ENCODE measurements around the gene KISS1R. TPM values are rescaled to one million over a fixed set of nuclear protein-coding genes. Genes with fewer than 3 reads are reported as not detected.
"Not testable (repeated sequence)": the region's sequence is repeated elsewhere in the genome, so short reads cannot be mapped to it uniquely, and the experiment has no call there.

KISS1R gene
- 1.1 and 2.2 TPM in 2 replicates for total RNA-seq

GRCh38 chr19:917323-918151, at the start of gene KISS1R:
KISS1R (plus strand) TSS chr19:917333; CDS start chr19:917503, 170 bp downstream.
- intact Hi-C loops (cut with micrococcal nuclease) = no loop called here

DNA sequence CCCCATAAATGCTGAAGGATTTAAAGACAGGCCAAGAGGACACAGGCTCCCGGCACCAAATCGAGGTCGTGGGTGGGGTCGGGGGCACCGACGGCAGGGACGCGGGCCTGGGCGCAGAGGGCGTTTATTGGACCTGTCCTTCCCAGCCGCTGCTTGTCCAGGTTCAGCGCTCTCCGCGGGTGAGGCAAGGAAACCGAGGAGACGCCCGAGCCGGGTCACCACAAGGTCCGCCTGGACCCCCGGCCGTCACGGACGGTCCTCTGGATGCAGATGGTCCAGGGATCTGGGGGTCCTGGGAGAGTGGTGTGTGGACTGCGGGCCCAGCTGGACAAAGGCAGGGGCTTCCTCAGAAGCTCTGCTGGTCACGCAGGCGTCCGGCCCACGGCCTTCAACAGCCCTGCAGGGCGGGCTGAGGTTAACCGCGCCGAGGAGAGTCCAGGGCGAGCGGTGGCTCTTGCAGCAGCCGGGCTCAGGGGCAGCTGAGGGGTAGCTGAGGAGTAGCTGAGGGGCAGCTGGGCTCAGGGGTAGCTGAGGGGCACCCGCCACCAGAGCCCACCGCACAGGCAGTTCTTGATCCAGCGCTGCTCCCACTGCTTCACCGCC, 49.2 kb upstream of the KISS1R start:
- intact Hi-C loops (cut with micrococcal nuclease) = no loop called here

DNA sequence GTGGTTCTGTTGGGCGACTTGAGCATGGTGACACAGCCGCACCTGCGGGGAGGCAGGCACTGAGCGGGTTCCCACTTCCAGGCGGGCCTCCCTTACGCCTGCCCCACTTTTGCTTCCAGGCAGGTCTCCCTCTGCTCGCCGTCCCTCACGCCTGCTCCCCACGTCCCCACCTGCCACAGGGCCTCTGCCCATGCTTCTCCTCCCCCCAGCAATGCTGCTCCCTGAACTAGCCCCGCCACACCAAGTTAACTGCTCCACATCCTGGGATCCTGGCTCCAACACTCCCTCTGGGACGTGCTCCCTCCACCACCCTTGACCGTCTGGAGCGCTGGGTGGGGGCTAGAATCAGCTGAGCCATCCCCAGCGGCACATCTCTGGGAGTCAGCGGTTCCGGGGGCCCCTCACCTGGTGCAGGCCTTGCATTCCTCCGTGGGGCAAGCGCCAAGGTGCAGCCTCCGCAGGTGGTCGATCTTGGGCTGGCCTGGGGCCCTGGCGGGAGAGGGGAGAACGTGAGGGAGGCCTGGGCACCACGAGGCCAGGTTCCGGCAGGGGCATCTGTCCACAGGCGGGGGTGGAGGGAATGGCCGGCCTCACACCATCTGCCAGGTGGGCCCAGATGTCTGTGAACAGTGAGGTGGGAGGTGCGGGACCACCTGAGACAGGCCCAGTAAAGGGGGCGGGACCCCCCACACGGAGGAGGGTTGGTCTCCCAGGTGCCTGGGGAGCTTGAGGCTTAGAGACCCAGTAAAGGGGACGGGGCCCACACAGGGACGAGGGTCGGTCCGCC, 48.5 kb upstream of the KISS1R start:
- intact Hi-C loops (cut with micrococcal nuclease) = no loop called here

GRCh38 chr19:869245-870177, 47.6 kb upstream of the KISS1R start:
- intact Hi-C loops (cut with micrococcal nuclease) = no loop called here

DNA sequence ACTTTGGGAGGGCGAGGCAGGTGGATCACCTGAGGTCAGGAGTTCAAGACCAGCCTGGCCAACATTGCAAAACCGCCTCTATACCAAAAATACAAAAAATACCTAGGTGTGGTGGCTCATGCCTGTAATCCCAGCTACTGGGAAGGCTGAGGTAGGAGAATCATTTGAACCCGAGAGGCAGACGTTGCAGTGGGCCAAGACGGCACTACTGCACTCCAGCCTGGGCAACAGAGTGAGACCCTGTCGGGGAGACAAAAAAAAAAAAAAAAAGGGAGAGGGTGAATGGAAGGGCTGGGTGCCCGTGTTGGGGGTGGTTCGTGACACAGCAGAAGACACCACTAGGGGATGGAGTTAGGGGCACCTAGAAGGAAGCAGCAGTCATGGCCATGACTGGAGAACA, 46.8 kb upstream of the KISS1R start:
- intact Hi-C loops (cut with micrococcal nuclease) = no loop called here

DNA sequence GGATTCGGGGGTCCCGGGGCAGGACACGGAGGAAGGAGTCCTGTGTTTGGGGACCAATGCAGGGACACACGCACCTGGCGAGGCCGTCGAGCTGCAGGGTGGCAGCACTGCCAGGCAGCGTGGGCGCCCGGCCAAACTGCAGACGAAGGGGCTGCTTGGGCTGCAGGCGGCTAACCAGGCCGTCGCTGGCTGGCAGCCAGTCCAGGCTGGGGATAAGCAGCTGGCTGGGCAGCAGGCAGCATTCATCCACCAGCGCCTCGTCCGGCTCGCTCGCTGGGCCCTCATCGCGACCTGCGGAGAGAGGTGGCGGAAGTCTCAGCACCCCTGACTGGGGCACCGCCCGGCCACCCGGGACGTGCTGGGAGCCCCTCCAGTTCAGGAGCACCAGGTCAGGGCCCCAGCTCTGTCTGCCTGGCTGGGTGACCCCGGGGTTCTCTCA, 46.2 kb upstream of the KISS1R start:
- intact Hi-C loops (cut with micrococcal nuclease) = no loop called here

DNA sequence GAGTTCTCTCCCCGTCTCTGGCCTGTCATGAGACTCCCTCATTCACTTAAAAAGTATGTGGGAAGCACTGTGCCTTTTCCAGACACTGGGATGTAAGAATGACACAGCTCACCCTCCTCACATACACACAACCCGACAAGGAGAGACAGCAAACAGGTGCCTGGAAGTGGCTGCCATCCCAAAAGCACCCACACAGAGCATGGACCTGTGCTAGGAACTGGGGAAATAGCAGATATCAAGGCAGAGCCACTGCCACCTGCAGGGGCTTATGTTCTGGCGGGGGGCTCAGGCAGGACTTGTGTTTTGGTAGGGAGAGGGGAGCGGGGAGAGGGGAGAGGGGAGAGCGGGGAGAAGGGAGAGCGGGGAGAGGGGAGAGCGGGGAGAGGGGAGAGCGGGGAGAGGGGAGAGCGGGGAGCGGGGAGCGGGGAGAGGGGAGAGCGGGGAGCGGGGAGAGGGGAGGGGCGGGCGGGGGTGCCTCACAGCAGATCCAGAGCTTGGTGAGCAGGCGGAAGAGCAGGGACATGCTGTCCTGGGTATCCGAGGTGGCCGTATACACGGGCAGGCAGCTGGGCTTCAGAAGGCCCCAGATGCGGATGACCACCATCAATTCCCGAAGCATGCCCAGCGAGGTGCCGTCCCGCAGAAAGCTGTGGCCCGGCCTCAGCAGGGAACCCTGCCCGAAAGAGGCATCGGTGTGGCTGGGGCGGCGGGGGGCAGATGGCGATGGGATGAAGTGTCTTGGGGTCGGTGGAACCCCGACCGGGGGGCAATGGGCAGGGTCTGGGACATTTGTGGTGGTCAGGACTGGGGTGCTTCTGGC, 45.5 kb upstream of the KISS1R start:
- intact Hi-C loops (cut with micrococcal nuclease) = loop anchor here (1.0 to 2.0 kb wide), 2 partner anchors 191 to 397 kb away; partner anchors contain the start of gene CIRBP

GRCh38 chr19:872266-872951, 44.7 kb upstream of the KISS1R start:
- intact Hi-C loops (cut with micrococcal nuclease) = loop anchor here (1.0 to 2.0 kb wide), 2 partner anchors 192 to 396 kb away; partner anchors contain the start of gene CIRBP

- intact Hi-C loops (cut with micrococcal nuclease) = loop anchor here (1.0 to 2.0 kb wide), 6 partner anchors 11 to 396 kb away; partner anchors contain the start of genes CIRBP, MED16, R3HDM4 and RNU6-9
Measured at GRCh38 chr19:873084-873483, 44.0 kb upstream of the KISS1R start.

DNA sequence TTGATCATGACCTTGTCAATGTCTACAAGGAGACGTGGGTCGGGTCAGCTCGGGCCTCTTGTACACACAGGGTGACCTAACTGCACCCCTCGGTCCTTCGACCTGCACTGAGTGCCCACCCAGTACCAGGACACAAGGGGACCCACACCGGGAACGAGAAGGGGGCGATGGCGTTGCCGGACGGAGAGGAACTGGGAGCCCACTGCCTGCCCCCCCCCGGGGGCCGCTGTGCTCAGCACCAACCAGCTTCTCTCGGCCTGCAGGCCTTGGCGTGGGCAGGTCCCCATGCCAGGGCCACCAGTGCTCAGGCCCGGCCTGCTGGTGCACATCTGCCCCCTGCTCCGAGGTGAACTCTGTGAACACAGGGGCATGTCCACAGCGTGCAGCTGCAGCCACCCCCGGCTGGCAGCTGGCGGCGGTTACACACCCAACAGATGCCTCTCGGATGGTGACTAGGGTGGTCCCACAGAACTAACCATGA, 43.5 kb upstream of the KISS1R start:
- intact Hi-C loops (cut with micrococcal nuclease) = loop anchor here (1.0 to 2.0 kb wide), 6 partner anchors 11 to 395 kb away; partner anchors contain the start of genes CIRBP, MED16, R3HDM4 and RNU6-9

DNA sequence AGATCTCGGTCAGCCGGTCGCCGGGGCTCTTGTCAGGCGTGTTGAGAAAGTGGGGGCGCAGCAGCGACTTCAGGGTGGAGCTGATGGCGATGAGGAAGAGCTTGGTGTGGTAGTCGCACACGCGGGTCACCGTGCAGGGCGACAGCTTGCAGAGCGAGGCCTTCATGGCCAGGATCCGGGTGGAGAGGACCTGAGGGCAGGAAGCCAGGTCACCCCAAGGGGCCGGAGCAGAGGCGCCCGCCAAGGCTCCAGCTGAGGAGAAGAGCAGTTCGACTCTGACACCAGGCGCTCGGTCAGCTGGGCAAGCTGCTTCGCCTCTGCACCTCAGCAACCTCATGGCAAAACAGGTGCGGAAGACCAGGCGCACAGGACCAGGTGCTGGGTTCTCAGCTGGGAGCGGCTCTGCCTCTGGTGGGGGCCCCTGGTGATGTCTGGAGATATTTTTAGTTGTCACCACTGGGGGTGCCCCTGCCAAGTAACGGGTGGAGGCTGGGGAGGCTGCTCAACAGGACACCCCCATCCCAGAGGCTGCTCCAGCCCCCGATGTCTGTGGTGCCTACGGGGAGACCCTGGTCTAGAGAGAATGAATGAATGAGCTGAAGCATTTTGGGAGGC, 41.8 kb upstream of the KISS1R start:
- intact Hi-C loops (cut with micrococcal nuclease) = no loop called here

GRCh38 chr19:876089-876488, 41.0 kb upstream of the KISS1R start:
- intact Hi-C loops (cut with micrococcal nuclease) = no loop called here

GRCh38 chr19:876780-877314, 40.3 kb upstream of the KISS1R start:
- intact Hi-C loops (cut with micrococcal nuclease) = no loop called here

DNA sequence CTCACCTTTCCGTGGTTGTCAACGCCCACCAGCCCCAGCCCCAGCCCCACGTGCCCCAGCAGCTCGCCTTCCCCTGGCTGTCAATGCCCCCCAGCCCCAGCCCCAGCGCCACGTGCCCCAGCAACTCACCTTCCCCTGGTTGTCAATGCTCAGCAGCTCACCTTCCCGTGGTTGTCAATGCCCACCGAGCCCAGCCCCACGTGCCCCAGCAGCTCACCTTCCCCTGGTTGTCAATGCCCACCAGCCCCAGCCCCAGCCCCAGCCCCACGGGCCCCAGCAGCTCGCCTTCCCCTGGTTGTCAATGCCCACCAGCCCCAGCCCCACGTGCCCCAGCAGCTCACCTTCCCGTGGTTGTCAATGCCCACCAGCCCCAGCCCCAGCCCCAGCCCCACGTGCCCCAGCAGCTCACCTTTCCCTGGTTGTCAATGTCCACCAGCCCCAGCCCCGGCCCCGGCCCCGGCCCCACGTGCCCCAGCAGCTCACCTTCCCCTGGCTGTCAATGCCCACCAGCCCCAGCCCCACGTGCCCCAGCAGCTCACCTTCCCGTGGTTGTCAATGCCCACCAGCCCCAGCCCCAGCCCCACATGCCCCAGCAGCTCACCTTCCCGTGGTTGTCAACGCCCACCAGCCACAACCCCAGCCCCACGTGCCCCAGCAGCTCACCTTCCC, 39.0 kb upstream of the KISS1R start:
- intact Hi-C loops (cut with micrococcal nuclease) = not testable (repeated sequence)

GRCh38 chr19:878751-879561, 38.2 kb upstream of the KISS1R start:
- intact Hi-C loops (cut with micrococcal nuclease) = not testable (repeated sequence)

- intact Hi-C loops (cut with micrococcal nuclease) = no loop called here
Measured at GRCh38 chr19:879711-880438, 37.3 kb upstream of the KISS1R start.

Measured in T-helper 1 cell treated with Interleukin-12 subunit alpha and Interleukin-12 subunit beta and Interleukin-4 antibody, amounts not matched to agents 30 ng/mL and 1 ng/mL, for 36 hours (primary cell).